SK-N-SH (cell line): ENCODE results near the gene CHST10. TPM values are rescaled to one million over a fixed set of nuclear protein-coding genes. Genes with fewer than 3 reads are reported as not detected.

Experiments used
- CTCF ChIA-PET: fragments of 300-600, 350-600 bp; formaldehyde crosslinking; extraction: SDS; loops from one replicate; lab custom pipeline; 2021; lab: Yijun Ruan, JAX
- POLR2A ChIA-PET: fragments of 350-600 bp; sonication (Branson Sonifier 250); formaldehyde crosslinking; extraction: SDS; loops from one replicate; lab custom pipeline; 2020; ENCODE audit warnings: antibody characterized with exemption, inconsistent platforms; lab: Yijun Ruan, JAX
- DNase-seq: peaks from one replicate; pipeline ENCODE4 v3.0.0; 2012
- H2AFZ ChIP-seq: fragments of 200-600 bp; sonication (generic); 2 replicates; pipeline ENCODE4 v1.8.1; 2016; ENCODE audit warnings: antibody characterized with exemption, mild to moderate bottlenecking, low read depth
- H3F3A ChIP-seq: fragments of 200-600 bp; sonication (generic); replicated peaks from 2 replicates; pipeline ENCODE3; 2016; ENCODE audit warnings: antibody characterized with exemption, mild to moderate bottlenecking; ENCODE audit not compliant: insufficient read depth
- H3K27ac ChIP-seq, 2 experiments: fragments of 200-500 bp in 1 of 2; fragments of 200-600 bp in 1 of 2; sonication (Bioruptor generic) in 1 of 2; sonication (generic), shearing (Covaris generic) in 1 of 2; 2 replicates each; pipeline versions ENCODE4 v1.5.1 to v1.6.1; 2014 to 2016; ENCODE audit warnings: low read depth in 2 of 2, inconsistent platforms in 1 of 2, low read length in 1 of 2, mild to moderate bottlenecking in 1 of 2, mixed read lengths in 1 of 2
- H3K27me3 ChIP-seq: fragments of 200-600 bp; sonication (generic), shearing (Covaris generic); 2 replicates; pipeline ENCODE4 v1.6.1; 2016; ENCODE audit warnings: mixed run types; ENCODE audit not compliant: insufficient read depth
- H3K36me3 ChIP-seq, 2 experiments: fragments of 200-500 bp in 1 of 2; fragments of 200-600 bp in 1 of 2; sonication (Bioruptor generic) in 1 of 2; sonication (generic) in 1 of 2; replicated peaks in 1 of 2; 2 replicates each; pipeline versions ENCODE3 to v1.5.1; 2014 to 2016; ENCODE audit warnings: low read length in 1 of 2, mild to moderate bottlenecking in 1 of 2; ENCODE audit not compliant: insufficient read depth in 2 of 2, control insufficient read depth in 1 of 2
- H3K4me1 ChIP-seq, 2 experiments: fragments of 200-500 bp in 1 of 2; fragments of 200-600 bp in 1 of 2; sonication (Bioruptor generic) in 1 of 2; sonication (generic), shearing (Covaris generic) in 1 of 2; 2 replicates each; pipeline versions ENCODE4 v1.5.1 to v1.6.1; 2014 to 2016; ENCODE audit warnings: low read depth in 1 of 2, low read length in 1 of 2, mixed run types in 1 of 2; ENCODE audit not compliant: insufficient read depth in 2 of 2, control insufficient read depth in 1 of 2
- H3K4me2 ChIP-seq: fragments of 200-600 bp; sonication (generic), shearing (Covaris generic); 2 replicates; pipeline ENCODE4 v1.6.1; 2017; ENCODE audit warnings: mixed run types
- H3K4me3 ChIP-seq, 2 experiments: fragments of 200-500 bp in 1 of 2; fragments of 200-600 bp in 1 of 2; sonication (Bioruptor generic) in 1 of 2; sonication (generic), shearing (Covaris generic) in 1 of 2; 2 replicates each; pipeline versions ENCODE4 v1.5.1 to v1.8.1; 2014 to 2016; ENCODE audit warnings: low read depth in 2 of 2, inconsistent platforms in 1 of 2, low read length in 1 of 2, mild to moderate bottlenecking in 1 of 2, mixed read lengths in 1 of 2, moderate library complexity in 1 of 2
- H3K79me2 ChIP-seq: fragments of 200-600 bp; sonication (generic); 2 replicates; pipeline ENCODE4 v1.8.1; 2017; ENCODE audit warnings: mild to moderate bottlenecking; ENCODE audit not compliant: insufficient read depth
- H3K9ac ChIP-seq: fragments of 200-600 bp; sonication (generic); 2 replicates; pipeline ENCODE4 v1.6.1; 2017; ENCODE audit warnings: mixed run types
- H3K9me2 ChIP-seq: fragments of 200-600 bp; sonication (generic); 2 replicates; pipeline ENCODE4 v1.6.1; 2017; ENCODE audit warnings: mixed run types
- H3K9me3 ChIP-seq: fragments of 200-600 bp; sonication (generic); 2 replicates; pipeline ENCODE4 v1.6.1; 2017; ENCODE audit warnings: mixed run types, mild to moderate bottlenecking, moderate library complexity
- H4K20me1 ChIP-seq: fragments of 200-600 bp; sonication (generic); 2 replicates; pipeline ENCODE4 v1.6.1; 2017; ENCODE audit warnings: mild to moderate bottlenecking, mixed run types; ENCODE audit not compliant: insufficient read depth
- EP300 ChIP-seq, 2 experiments: IDR thresholded peaks; 2 replicates each; pipeline versions ENCODE4 v1.4.0 to v1.6.1; 2012; ENCODE audit warnings: borderline replicate concordance in 1 of 2, low read depth in 1 of 2, low read length in 1 of 2
- FOXJ3 ChIP-seq: sonication (generic); formaldehyde crosslinking; IDR thresholded peaks from 2 replicates; pipeline ENCODE4 v1.5.1; 2020; ENCODE audit warnings: mild to moderate bottlenecking, missing genetic modification reagents
- GATA2 ChIP-seq: sonication (generic); formaldehyde crosslinking; IDR thresholded peaks from 2 replicates; pipeline ENCODE4 v1.5.0; 2020; ENCODE audit warnings: mild to moderate bottlenecking, missing genetic modification reagents
- JUND ChIP-seq: IDR thresholded peaks from 2 replicates; pipeline ENCODE4 v1.4.0; 2012
- MEF2A ChIP-seq: IDR thresholded peaks from 2 replicates; pipeline ENCODE4 v1.4.0; 2012; ENCODE audit warnings: low read depth, borderline replicate concordance
- NFIC ChIP-seq: IDR thresholded peaks from 2 replicates; pipeline ENCODE4 v1.4.0; 2012; ENCODE audit warnings: borderline replicate concordance
- NRF1 ChIP-seq: IDR thresholded peaks from 2 replicates; pipeline ENCODE4 v1.6.1; 2012; ENCODE audit warnings: low read depth, mild to moderate bottlenecking, low read length
- PBX3 ChIP-seq: IDR thresholded peaks from 2 replicates; pipeline ENCODE4; 2012
- POLR2AphosphoS5 ChIP-seq: IDR thresholded peaks from 2 replicates; pipeline ENCODE4 v1.6.1; 2012; ENCODE audit warnings: low read depth, low read length
- RCOR1 ChIP-seq: fragments of 150-350 bp; IDR thresholded peaks from 2 replicates; pipeline ENCODE4 v1.6.1; 2017; ENCODE audit warnings: antibody characterized with exemption, low read length
- ZBTB33 ChIP-seq: IDR thresholded peaks from 2 replicates; pipeline ENCODE4 v1.4.0; 2012; ENCODE audit warnings: low read depth, borderline replicate concordance
- WGBS: methylation state at CpG from one replicate; pipeline ENCODE4 v1.1.6; 2017; ENCODE audit warnings: low lambda C conversion rate; 5-methylcytosine and 5-hydroxymethylcytosine counted together
- polyA plus RNA-seq, 3 experiments: library from polyadenylated mRNA; depleted of rRNA; stranded (reverse); fragments of >200 nt; gene quantifications; 2 replicates each; pipeline ENCODE4 v1.2.3, GENCODE V29; 2012
- TF ChIP-seq, protein P1 (sequence below): IDR thresholded peaks from 2 replicates; pipeline ENCODE4 v1.4.0; 2012; ENCODE audit warnings: low read depth, borderline replicate concordance

The CHST10 gene
- polyA plus RNA-seq, 1 of the 3 experiments (the other 2 are of a cell fraction), result 17.6 TPM

DNA sequence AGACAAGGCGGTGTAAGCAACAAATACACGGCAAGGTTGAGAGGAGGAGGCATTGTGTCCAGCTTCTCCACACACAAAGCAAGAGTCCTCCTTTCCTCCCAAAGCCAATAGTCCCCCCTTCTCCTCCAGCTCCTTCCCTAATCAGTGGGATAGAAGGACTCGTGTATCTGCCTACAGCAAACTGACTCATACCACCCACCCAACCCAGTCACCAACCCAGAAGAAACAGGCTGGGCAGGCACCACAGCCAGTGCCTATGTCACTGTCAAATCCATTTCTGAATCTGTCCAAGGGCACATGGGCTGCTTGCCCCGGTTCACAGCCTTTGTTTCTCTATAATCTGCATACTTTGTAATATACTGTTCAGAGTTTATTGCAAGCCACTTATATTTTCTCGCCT, 33.6 kb upstream of the CHST10 start:
- H3F3A ChIP-seq, result no peaks in the 10 kb centered on the region
- peaks cover under 1% of the 10 kb centered on the region; the same call in 1 of the 2 replicates for H3K9me3 ChIP-seq
- TF ChIP-seq ZBTB33, result no peak
- no peak for TF ChIP-seq PBX3
- TF ChIP-seq EP300 (IDR thresholded peaks at IDR 0.05; ENCODE audit: borderline replicate concordance in 1 of 2, low read depth in 1 of 2, low read length in 1 of 2), result no peak
- TF ChIP-seq NFIC, result no peak
- no peak for TF ChIP-seq FOXJ3 (CRISPR knock-in tag)
- TF ChIP-seq JUND, result no peak
- no peak for TF ChIP-seq MEF2A
- TF ChIP-seq POLR2AphosphoS5, result no peak
- no peak for TF ChIP-seq NRF1
- H3K27me3 ChIP-seq, result no peaks in the 10 kb centered on the region; the same call in 1 of the 2 replicates
- WGBS, result 16% methylated on average over 5 of the region's 5 CpGs
- H3K27ac ChIP-seq, result no peak overlapping the region
- CTCF ChIA-PET, result interaction anchor here (0.6 kb wide), 1 partner anchor 715 kb away, joined by 3 read pairs; no protein-coding TSS in a partner anchor
- H3K4me1 ChIP-seq, result no peaks in the 10 kb centered on the region
- H3K9me2 ChIP-seq, result no peaks in the 10 kb centered on the region
- no peak overlapping the region for H3K4me2 ChIP-seq
- DNase-seq, result no peak
- no peak overlapping the region for H3K4me3 ChIP-seq
- no peaks in the 10 kb centered on the region for H3K36me3 ChIP-seq
- H4K20me1 ChIP-seq, result no peaks in the 10 kb centered on the region
- no peaks in the 10 kb centered on the region for H3K79me2 ChIP-seq
- no peak overlapping the region for H3K9ac ChIP-seq
- no peak overlapping the region for H2AFZ ChIP-seq
- POLR2A ChIA-PET, result no interaction called here

- H3K9me3 ChIP-seq, result no peaks in the 10 kb centered on the region
- H4K20me1 ChIP-seq, result no peaks in the 10 kb centered on the region
- ChIA-PET CTCF (no interaction called here), POLR2A (no interaction called here)
- WGBS, result 10% methylated on average over 2 of the region's 2 CpGs
- H3K36me3 ChIP-seq, result no peaks in the 10 kb centered on the region
- H3K9ac ChIP-seq, result no peak overlapping the region
- no peak overlapping the region for H3K4me3 ChIP-seq
- no peaks in the 10 kb centered on the region; the same call in 1 of the 2 replicates for H3K27me3 ChIP-seq
- H3K79me2 ChIP-seq, result no peaks in the 10 kb centered on the region
- H3K4me1 ChIP-seq, result no peaks in the 10 kb centered on the region
- TF ChIP-seq RCOR1 (no peak), GATA2 (CRISPR knock-in tag) (no peak)
- TF ChIP-seq, protein P1, sequence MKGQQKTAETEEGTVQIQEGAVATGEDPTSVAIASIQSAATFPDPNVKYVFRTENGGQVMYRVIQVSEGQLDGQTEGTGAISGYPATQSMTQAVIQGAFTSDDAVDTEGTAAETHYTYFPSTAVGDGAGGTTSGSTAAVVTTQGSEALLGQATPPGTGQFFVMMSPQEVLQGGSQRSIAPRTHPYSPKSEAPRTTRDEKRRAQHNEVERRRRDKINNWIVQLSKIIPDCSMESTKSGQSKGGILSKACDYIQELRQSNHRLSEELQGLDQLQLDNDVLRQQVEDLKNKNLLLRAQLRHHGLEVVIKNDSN, result no peak
- no peak overlapping the region for H3K4me2 ChIP-seq
- H3F3A ChIP-seq, result no peaks in the 10 kb centered on the region
- no peak overlapping the region for H3K27ac ChIP-seq
- no peaks in the 10 kb centered on the region for H3K9me2 ChIP-seq
- no peak overlapping the region for H2AFZ ChIP-seq
- no peak for DNase-seq
Observed at GRCh38 chr2:100446696-100447095, 29.2 kb upstream of the CHST10 start.
